Measurements from ENCODE around the gene SLX4.

DNA sequence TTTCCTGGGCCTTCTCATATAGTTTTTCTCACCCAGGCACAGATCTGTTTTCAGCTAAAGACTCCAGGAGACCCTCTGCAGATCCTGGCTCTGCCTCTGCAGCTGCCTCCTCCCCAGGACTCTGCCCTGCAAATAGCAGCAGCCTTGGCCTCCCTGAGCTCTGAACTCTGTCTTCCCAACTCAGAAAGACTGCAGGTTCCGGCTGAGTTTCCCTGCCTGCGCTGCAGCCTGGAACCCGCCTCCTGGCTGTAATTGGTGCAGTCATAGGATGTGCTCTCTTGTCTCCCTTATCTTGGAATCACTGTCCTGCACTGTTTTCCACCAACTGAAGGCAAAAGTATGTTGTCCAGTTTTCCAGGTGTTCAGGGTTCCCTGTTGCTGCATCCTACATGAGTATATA lies 28.8 kb upstream of the SLX4 start:
- TF ChIP-seq, protein P1, sequence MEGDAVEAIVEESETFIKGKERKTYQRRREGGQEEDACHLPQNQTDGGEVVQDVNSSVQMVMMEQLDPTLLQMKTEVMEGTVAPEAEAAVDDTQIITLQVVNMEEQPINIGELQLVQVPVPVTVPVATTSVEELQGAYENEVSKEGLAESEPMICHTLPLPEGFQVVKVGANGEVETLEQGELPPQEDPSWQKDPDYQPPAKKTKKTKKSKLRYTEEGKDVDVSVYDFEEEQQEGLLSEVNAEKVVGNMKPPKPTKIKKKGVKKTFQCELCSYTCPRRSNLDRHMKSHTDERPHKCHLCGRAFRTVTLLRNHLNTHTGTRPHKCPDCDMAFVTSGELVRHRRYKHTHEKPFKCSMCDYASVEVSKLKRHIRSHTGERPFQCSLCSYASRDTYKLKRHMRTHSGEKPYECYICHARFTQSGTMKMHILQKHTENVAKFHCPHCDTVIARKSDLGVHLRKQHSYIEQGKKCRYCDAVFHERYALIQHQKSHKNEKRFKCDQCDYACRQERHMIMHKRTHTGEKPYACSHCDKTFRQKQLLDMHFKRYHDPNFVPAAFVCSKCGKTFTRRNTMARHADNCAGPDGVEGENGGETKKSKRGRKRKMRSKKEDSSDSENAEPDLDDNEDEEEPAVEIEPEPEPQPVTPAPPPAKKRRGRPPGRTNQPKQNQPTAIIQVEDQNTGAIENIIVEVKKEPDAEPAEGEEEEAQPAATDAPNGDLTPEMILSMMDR (IDR thresholded peaks at IDR 0.05) = no peak
- no peak for TF ChIP-seq TCF7L2 (IDR thresholded peaks at IDR 0.05; ENCODE audit: low read depth, low read length)
- TF ChIP-seq, protein P2, sequence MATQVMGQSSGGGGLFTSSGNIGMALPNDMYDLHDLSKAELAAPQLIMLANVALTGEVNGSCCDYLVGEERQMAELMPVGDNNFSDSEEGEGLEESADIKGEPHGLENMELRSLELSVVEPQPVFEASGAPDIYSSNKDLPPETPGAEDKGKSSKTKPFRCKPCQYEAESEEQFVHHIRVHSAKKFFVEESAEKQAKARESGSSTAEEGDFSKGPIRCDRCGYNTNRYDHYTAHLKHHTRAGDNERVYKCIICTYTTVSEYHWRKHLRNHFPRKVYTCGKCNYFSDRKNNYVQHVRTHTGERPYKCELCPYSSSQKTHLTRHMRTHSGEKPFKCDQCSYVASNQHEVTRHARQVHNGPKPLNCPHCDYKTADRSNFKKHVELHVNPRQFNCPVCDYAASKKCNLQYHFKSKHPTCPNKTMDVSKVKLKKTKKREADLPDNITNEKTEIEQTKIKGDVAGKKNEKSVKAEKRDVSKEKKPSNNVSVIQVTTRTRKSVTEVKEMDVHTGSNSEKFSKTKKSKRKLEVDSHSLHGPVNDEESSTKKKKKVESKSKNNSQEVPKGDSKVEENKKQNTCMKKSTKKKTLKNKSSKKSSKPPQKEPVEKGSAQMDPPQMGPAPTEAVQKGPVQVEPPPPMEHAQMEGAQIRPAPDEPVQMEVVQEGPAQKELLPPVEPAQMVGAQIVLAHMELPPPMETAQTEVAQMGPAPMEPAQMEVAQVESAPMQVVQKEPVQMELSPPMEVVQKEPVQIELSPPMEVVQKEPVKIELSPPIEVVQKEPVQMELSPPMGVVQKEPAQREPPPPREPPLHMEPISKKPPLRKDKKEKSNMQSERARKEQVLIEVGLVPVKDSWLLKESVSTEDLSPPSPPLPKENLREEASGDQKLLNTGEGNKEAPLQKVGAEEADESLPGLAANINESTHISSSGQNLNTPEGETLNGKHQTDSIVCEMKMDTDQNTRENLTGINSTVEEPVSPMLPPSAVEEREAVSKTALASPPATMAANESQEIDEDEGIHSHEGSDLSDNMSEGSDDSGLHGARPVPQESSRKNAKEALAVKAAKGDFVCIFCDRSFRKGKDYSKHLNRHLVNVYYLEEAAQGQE (IDR thresholded peaks at IDR 0.05; ENCODE audit: insufficient read depth in 1 of 2, low read depth in 2 of 2, low read length in 1 of 2) = no peak
